Measurements from ENCODE around the gene SH3BP4. TPM values are rescaled to one million over a fixed set of nuclear protein-coding genes. Genes with fewer than 3 reads are reported as not detected.

Gene SH3BP4
- total RNA-seq, 1 donor from 2014 or later: 44.1 TPM

GRCh38 chr2:235098269-235098668 is 146.5 kb downstream of the SH3BP4 start:
- no peak overlapping the region for H3K4me3 Mint-ChIP-seq
- H3K27me3 Mint-ChIP-seq (ENCODE audit: low read depth): peaks cover 6% of the 10 kb centered on the region
- no peak for DNase-seq (ENCODE audit: low spot score in 2 of 2, unreplicated experiment in 2 of 2)
- H3K27ac Mint-ChIP-seq: peak overlapping the region; percentile 89
- peaks cover 33% of the 10 kb centered on the region for H3K4me1 Mint-ChIP-seq
- TF ChIP-seq, protein P1, sequence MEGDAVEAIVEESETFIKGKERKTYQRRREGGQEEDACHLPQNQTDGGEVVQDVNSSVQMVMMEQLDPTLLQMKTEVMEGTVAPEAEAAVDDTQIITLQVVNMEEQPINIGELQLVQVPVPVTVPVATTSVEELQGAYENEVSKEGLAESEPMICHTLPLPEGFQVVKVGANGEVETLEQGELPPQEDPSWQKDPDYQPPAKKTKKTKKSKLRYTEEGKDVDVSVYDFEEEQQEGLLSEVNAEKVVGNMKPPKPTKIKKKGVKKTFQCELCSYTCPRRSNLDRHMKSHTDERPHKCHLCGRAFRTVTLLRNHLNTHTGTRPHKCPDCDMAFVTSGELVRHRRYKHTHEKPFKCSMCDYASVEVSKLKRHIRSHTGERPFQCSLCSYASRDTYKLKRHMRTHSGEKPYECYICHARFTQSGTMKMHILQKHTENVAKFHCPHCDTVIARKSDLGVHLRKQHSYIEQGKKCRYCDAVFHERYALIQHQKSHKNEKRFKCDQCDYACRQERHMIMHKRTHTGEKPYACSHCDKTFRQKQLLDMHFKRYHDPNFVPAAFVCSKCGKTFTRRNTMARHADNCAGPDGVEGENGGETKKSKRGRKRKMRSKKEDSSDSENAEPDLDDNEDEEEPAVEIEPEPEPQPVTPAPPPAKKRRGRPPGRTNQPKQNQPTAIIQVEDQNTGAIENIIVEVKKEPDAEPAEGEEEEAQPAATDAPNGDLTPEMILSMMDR (IDR thresholded peaks at IDR 0.05; ENCODE audit: unreplicated experiment): no peak
- no peaks in the 10 kb centered on the region for H3K9me3 Mint-ChIP-seq
- H3K36me3 Mint-ChIP-seq: no peaks in the 10 kb centered on the region

DNA sequence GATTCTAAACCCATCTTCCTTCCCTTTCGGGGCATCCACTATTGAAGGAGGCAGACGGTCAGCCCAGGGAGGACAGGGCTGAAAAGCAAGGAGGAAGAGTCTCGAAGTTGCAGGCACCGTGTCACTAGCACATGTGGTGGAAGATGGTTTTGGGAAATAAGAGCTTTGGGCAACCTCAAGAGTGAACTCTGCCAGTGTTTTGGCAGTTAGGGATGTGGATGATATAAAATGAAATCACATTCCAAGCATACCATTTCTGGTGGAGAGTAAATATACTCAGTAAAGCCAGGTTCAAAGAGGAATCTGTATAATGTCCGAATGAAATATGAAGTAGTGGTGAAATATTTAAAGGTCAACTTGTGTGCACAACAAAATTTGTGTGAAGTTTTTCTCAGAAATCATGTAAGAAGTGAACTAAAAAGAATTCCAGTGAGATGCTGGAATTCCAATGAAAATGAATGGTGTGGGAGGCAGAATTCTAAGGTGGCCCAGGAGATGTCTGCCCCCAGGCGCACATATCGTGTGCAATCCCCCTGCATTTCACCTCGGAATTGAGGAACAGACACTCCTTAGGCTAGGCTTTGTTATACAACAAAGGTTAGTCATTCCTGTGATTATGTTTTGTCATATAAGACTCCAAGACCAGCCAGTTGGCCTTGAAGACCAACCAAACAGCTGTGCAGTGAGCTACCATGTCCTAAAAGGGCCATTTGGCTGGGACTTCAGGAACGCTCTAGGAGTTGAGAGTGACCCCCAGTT is 147.1 kb downstream of the SH3BP4 start:
- H3K9me3 Mint-ChIP-seq: no peaks in the 10 kb centered on the region
- no peak for DNase-seq (ENCODE audit: low spot score in 2 of 2, unreplicated experiment in 2 of 2)
- peak overlapping the region; percentile 89 for H3K27ac Mint-ChIP-seq
- H3K36me3 Mint-ChIP-seq: no peaks in the 10 kb centered on the region
- peaks cover 33% of the 10 kb centered on the region for H3K4me1 Mint-ChIP-seq
- H3K27me3 Mint-ChIP-seq (ENCODE audit: low read depth): peaks cover 7% of the 10 kb centered on the region
- no peak overlapping the region for H3K4me3 Mint-ChIP-seq
- TF ChIP-seq, protein P1 (IDR thresholded peaks at IDR 0.05; ENCODE audit: unreplicated experiment): no peak

- TF ChIP-seq, protein P1 (IDR thresholded peaks at IDR 0.05; ENCODE audit: unreplicated experiment): no peak
- Mint-ChIP-seq H3K4me3 (no peak overlapping the region), H3K27me3 (ENCODE audit: low read depth) (peaks cover 11% of the 10 kb centered on the region), H3K36me3 (no peaks in the 10 kb centered on the region), H3K9me3 (no peaks in the 10 kb centered on the region), H3K27ac (no peak overlapping the region), H3K4me1 (peaks cover 29% of the 10 kb centered on the region)
- no peak for DNase-seq (ENCODE audit: low spot score in 2 of 2, unreplicated experiment in 2 of 2)
Measured at GRCh38 chr2:235102896-235103295, 151.1 kb downstream of the SH3BP4 start.
